GM19395 (cell line): ENCODE measurements around the gene SUPT3H.
"Not testable (repeated sequence)": the region's sequence is repeated elsewhere in the genome, so short reads cannot be mapped to it uniquely, and the experiment has no call there.

ENCODE experiments used
- ATAC-seq: cut with Tn5 transposase; IDR thresholded peaks from one replicate; pipeline ENCODE4 v1.9.1; 2021; ENCODE audit warnings: mild to moderate bottlenecking, moderate library complexity; ENCODE audit not compliant: unreplicated experiment

SUPT3H gene

GRCh38 chr6:45187836-45188235, 189.9 kb downstream of the SUPT3H start:
- ATAC-seq = no peak

- ATAC-seq = no peak
These were observed 192.1 kb downstream of the SUPT3H start for GRCh38 chr6:45185403-45186251.

GRCh38 chr6:45184937-45185336, 192.8 kb downstream of the SUPT3H start:
- no peak for ATAC-seq

GRCh38 chr6:45184040-45184439, 193.7 kb downstream of the SUPT3H start:
- ATAC-seq = no peak

GRCh38 chr6:45176373-45176772, 201.4 kb downstream of the SUPT3H start:
- ATAC-seq = not testable (repeated sequence)

GRCh38 chr6:45175272-45175671, 202.5 kb downstream of the SUPT3H start:
- ATAC-seq = no peak

- no peak for ATAC-seq
These were observed 203.7 kb downstream of the SUPT3H start for GRCh38 chr6:45174045-45174444.

- no peak for ATAC-seq
These were observed 206.4 kb downstream of the SUPT3H start for GRCh38 chr6:45171380-45171779.

- no peak for ATAC-seq
These were observed 207.4 kb downstream of the SUPT3H start for GRCh38 chr6:45170309-45170708.

GRCh38 chr6:45169815-45170214, 207.9 kb downstream of the SUPT3H start:
- no peak for ATAC-seq

- peak; percentile 73 for ATAC-seq
These were observed 213.6 kb downstream of the SUPT3H start for GRCh38 chr6:45163952-45164766.

- ATAC-seq = no peak
These were observed 217.4 kb downstream of the SUPT3H start for GRCh38 chr6:45160305-45160704.

- peak; percentile 100 for ATAC-seq
These were observed 221.7 kb downstream of the SUPT3H start for GRCh38 chr6:45156075-45156474.

GRCh38 chr6:45155341-45155894, 222.3 kb downstream of the SUPT3H start:
- no peak for ATAC-seq

GRCh38 chr6:45154679-45155078, 223.1 kb downstream of the SUPT3H start:
- no peak for ATAC-seq

- no peak for ATAC-seq
These were observed 228.9 kb downstream of the SUPT3H start for GRCh38 chr6:45148711-45149341.

- ATAC-seq = no peak
These were observed 229.5 kb downstream of the SUPT3H start for GRCh38 chr6:45148278-45148677.

- ATAC-seq = not testable (repeated sequence)
These were observed 232.1 kb downstream of the SUPT3H start for GRCh38 chr6:45145658-45146057.

GRCh38 chr6:45138765-45139164, 239.0 kb downstream of the SUPT3H start:
- no peak for ATAC-seq

- no peak for ATAC-seq
These were observed 241.2 kb downstream of the SUPT3H start for GRCh38 chr6:45136495-45136894.

GRCh38 chr6:45132658-45133294, 245.0 kb downstream of the SUPT3H start:
- no peak for ATAC-seq
